ENCODE data around the gene SMPD2.

DNA sequence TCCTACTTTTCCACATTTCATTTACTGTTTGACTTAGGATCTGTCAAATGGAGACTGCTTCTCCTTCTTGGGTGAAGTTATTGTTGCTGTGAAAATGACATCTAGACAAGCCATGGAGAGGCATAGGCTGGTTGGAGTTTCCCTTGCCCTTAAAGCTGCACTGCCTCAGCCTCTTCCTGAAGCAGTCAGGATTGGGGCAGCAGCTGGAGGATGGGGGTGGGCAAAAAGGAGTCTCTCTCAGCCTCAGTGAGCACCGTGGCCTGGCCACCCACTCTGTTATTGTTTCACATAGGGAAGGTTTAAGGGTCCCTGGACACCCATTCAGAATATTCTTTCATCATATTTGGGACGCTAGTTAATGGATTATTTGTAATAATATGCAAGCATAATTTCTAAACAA is 50.2 kb downstream of the SMPD2 start:
- no peak for TF ChIP-seq POLR2AphosphoS5 (IDR thresholded peaks at IDR 0.05; ENCODE audit: low read depth)
- no peak for TF ChIP-seq GABPA (IDR thresholded peaks at IDR 0.05; ENCODE audit: low read depth)

Data from HL-60 (cell line).